HepG2 (cell line): Measurements from ENCODE around the gene C2orf74. TPM values are rescaled to one million over a fixed set of nuclear protein-coding genes. Genes with fewer than 3 reads are reported as not detected.

ENCODE experiments used
- ATAC-seq: fragments of 200-7000 bp; cut with Tn5 transposase; 3 replicates; pipeline ENCODE4 v1.9.1; 2020; ENCODE audit warnings: mild to moderate bottlenecking, moderate library complexity
- BruUV-seq: library from RNA; stranded (reverse); fragments of 400-500 nt; replicated peaks from 2 replicates; lab custom pipeline; 2021; lab: Mats Ljungman, UMichigan
- CTCF ChIA-PET: fragments of 300-600 bp; formaldehyde crosslinking; extraction: SDS; loops from one replicate; lab custom pipeline; 2021; ENCODE audit warnings: low total read pairs, inconsistent platforms, low intra/inter-chr PET ratio; lab: Yijun Ruan, JAX
- POLR2A ChIA-PET: fragments of 350-600 bp; sonication (Branson Sonifier 250); formaldehyde crosslinking; loops from one replicate; lab custom pipeline; 2020; ENCODE audit warnings: antibody characterized with exemption, inconsistent platforms; lab: Yijun Ruan, JAX
- DNase-seq: peaks from one replicate; pipeline ENCODE4 v3.0.0-alpha.2; 2015; ENCODE audit warnings: low spot score
- FAIRE-seq: peaks from 3 replicates; lab custom pipeline; 2011; peaks lifted over from hg19 to GRCh38; lab: Jason Lieb, UNC
- H2AFZ ChIP-seq: one replicate; pipeline ENCODE4 v1.6.1; 2011; ENCODE audit warnings: low read length, inconsistent platforms
- H3K27ac ChIP-seq: fragments of 300-600 bp; 3 replicates; pipeline ENCODE4 v1.8.0; 2011; ENCODE audit warnings: mixed run types, mild to moderate bottlenecking, mixed read lengths, low read length, inconsistent platforms; ENCODE audit not compliant: insufficient read depth; ENCODE audit errors: extremely low read length
- H3K27me3 ChIP-seq, 2 experiments: fragments of 200-600 bp in 1 of 2; 2 replicates in 1 of 2; 3 replicates in 1 of 2; pipeline versions ENCODE4 v1.6.0 to v1.8.0; 2011; ENCODE audit warnings: low read length in 2 of 2, mild to moderate bottlenecking in 2 of 2, moderate library complexity in 2 of 2, inconsistent platforms in 1 of 2; ENCODE audit not compliant: insufficient read depth in 2 of 2, control insufficient read depth in 1 of 2
- H3K36me3 ChIP-seq, 2 experiments: fragments of 200-600 bp in 1 of 2; replicated peaks in 1 of 2; 2 replicates in 1 of 2; 3 replicates in 1 of 2; pipeline versions ENCODE4 v1.5.1 to v1.8.0; 2011; ENCODE audit warnings: low read length in 2 of 2, inconsistent platforms in 1 of 2; ENCODE audit not compliant: insufficient read depth in 2 of 2, control insufficient read depth in 1 of 2
- H3K4me1 ChIP-seq: 2 replicates; pipeline ENCODE4 v1.5.1; 2012; ENCODE audit warnings: low read length, inconsistent platforms; ENCODE audit not compliant: insufficient read depth
- H3K4me2 ChIP-seq: 2 replicates; pipeline ENCODE4 v1.6.0; 2011; ENCODE audit warnings: low read depth, low read length, inconsistent platforms
- H3K4me3 ChIP-seq, 3 experiments: fragments of 200-600 bp in 1 of 3; sonication (generic), shearing (Covaris generic) in 1 of 3; replicated peaks in 1 of 3; 2 replicates each; pipeline ENCODE4 v1.5.1; 2011 to 2016; ENCODE audit warnings: low read length in 3 of 3, inconsistent platforms in 2 of 3, low read depth in 2 of 3, mild to moderate bottlenecking in 2 of 3, control low read depth in 1 of 3, mixed read lengths in 1 of 3; ENCODE audit not compliant: insufficient read depth in 1 of 3
- H3K79me2 ChIP-seq: one replicate; pipeline ENCODE4 v1.6.1; 2011; ENCODE audit warnings: low read length, inconsistent platforms; ENCODE audit not compliant: insufficient read depth
- H3K9ac ChIP-seq: 2 replicates; pipeline ENCODE4 v1.6.0; 2011; ENCODE audit warnings: mild to moderate bottlenecking, low read depth, low read length, inconsistent platforms; ENCODE audit not compliant: insufficient read depth
- H3K9me3 ChIP-seq: 2 replicates; pipeline ENCODE4 v1.5.1; 2012; ENCODE audit warnings: mild to moderate bottlenecking, low read length
- H4K20me1 ChIP-seq: 2 replicates; pipeline ENCODE4 v1.6.0; 2011; ENCODE audit warnings: inconsistent platforms, mild to moderate bottlenecking, low read length, moderate library complexity; ENCODE audit not compliant: insufficient read depth
- HIC2 ChIP-seq: sonication (generic); formaldehyde crosslinking; IDR thresholded peaks from 2 replicates; pipeline ENCODE4 v1.9.0; 2022; ENCODE audit warnings: low read depth, missing genetic modification reagents
- HNRNPUL1 ChIP-seq: fragments of 200-400 bp; formaldehyde crosslinking; IDR thresholded peaks from 2 replicates; pipeline ENCODE4 v1.6.1; 2017; ENCODE audit warnings: low read depth, mild to moderate bottlenecking, low read length, moderate library complexity
- ZNF142 ChIP-seq: sonication (generic); formaldehyde crosslinking; IDR thresholded peaks from 2 replicates; pipeline ENCODE4 v1.4.0; 2020; ENCODE audit warnings: missing genetic modification reagents
- ZNF224 ChIP-seq: sonication (generic); formaldehyde crosslinking; IDR thresholded peaks from 2 replicates; pipeline ENCODE4 v1.5.0; 2020; ENCODE audit warnings: mild to moderate bottlenecking, missing genetic modification reagents
- ZNF329 ChIP-seq: sonication (generic); formaldehyde crosslinking; IDR thresholded peaks from 2 replicates; pipeline ENCODE4 v1.9.0; 2021; ENCODE audit warnings: low read depth, mild to moderate bottlenecking, missing genetic modification reagents
- ZNF382 ChIP-seq: sonication (generic); formaldehyde crosslinking; IDR thresholded peaks from 2 replicates; pipeline ENCODE4 v1.5.0; 2020; ENCODE audit warnings: missing genetic modification reagents, mild to moderate bottlenecking, borderline replicate concordance
- WGBS: methylation state at CpG from one replicate; pipeline ENCODE4 v1.1.6; 2017; ENCODE audit warnings: low lambda C conversion rate; 5-methylcytosine and 5-hydroxymethylcytosine counted together
- in situ Hi-C: cut with HindIII; loops from 2 replicates; pipeline ENCODE4 v1.10.0; 2017; ENCODE audit warnings: low pct_unique_long_range_greater_than_20kb; ENCODE audit not compliant: extremely low pct_ligation_motif_present
- intact Hi-C: fragments of 100-400 bp; cut with micrococcal nuclease; formaldehyde crosslinking; loops from one replicate; pipeline ENCODE4 v1.10.0; 2022; ENCODE audit not compliant: unreplicated experiment
- polyA plus RNA-seq, 8 experiments: library from polyadenylated mRNA; depleted of rRNA in 3 of 8; stranded (reverse) in 7 of 8; unstranded in 1 of 8; fragments of >200 nt; fragmentation: Illumina TruSeq in 4 of 8; extraction: Trizol in 4 of 8; gene quantifications; 2 replicates each; pipeline versions ENCODE4 v1.2.1 to v1.2.3, GENCODE V29; 2011 to 2016; ENCODE audit warnings: low read depth in 4 of 8, missing spikeins in 1 of 8, mixed read lengths in 1 of 8; ENCODE audit not compliant: insufficient read depth in 1 of 8
- total RNA-seq, 5 experiments: library from RNA; depleted of rRNA; stranded (reverse); fragments of >200 nt; fragmentation: Illumina TruSeq; extraction: Trizol; gene quantifications; 2 replicates each; pipeline ENCODE4 v1.2.3, GENCODE V29; 2016; ENCODE audit warnings: low read depth in 1 of 5

Gene C2orf74
- total and polyA plus RNA-seq, 2 of the 13 experiments (the other 11 are each of a cell fraction or from before 2014, with no cell fraction given), result 10.6 to 13.8 TPM

GRCh38 chr2:61157371-61158003 lies 4.5 kb upstream of the C2orf74 start:
- peaks cover 9% of the 10 kb centered on the region for H3K9me3 ChIP-seq
- FAIRE-seq (no peak), ATAC-seq (no peak; the same call in 2 of the 3 replicates), DNase-seq (no peak)
- ChIA-PET POLR2A (interaction anchor here (2.0 to 2.9 kb wide), 2 partner anchors 13 to 20 kb away, joined by 5 to 12 read pairs; no protein-coding TSS in a partner anchor), CTCF (no interaction called here)
- intact Hi-C loops (no loop called here), in situ Hi-C loops (no loop called here)
- H4K20me1 ChIP-seq, result no peaks in the 10 kb centered on the region
- no TSS peak for BruUV-seq
- no peak overlapping the region for H2AFZ ChIP-seq
- no peak overlapping the region for H3K27ac ChIP-seq
- no peak for TF ChIP-seq ZNF382
- no peak for TF ChIP-seq ZNF224
- peak; percentile 96 for TF ChIP-seq ZNF329 (CRISPR knock-in tag)
- TF ChIP-seq HIC2 (CRISPR knock-in tag), result no peak
- TF ChIP-seq ZNF142, result no peak
- TF ChIP-seq HNRNPUL1, result no peak
- WGBS, result 99% methylated on average over 5 of the region's 5 CpGs
- no peaks in the 10 kb centered on the region for H3K79me2 ChIP-seq
- H3K4me1 ChIP-seq, result no peaks in the 10 kb centered on the region
- no peaks in the 10 kb centered on the region for H3K27me3 ChIP-seq
- no peak overlapping the region for H3K9ac ChIP-seq
- no peak overlapping the region for H3K4me3 ChIP-seq
- no peak overlapping the region for H3K4me2 ChIP-seq
- H3K36me3 ChIP-seq, result peaks cover 0 to 7% of the 10 kb centered on the region in 2 experiments; a peak in 3 of 5 replicates
